Mesothelial cell of epicardium (in vitro differentiated cells): Measurements from ENCODE around the gene TRIP13. TPM values are rescaled to one million over a fixed set of nuclear protein-coding genes. Genes with fewer than 3 reads are reported as not detected.

Experiments used
- DNase-seq, 2 experiments: peaks; one replicate each; pipeline ENCODE4 v3.0.0; 2021; ENCODE audit warnings: low spot score in 2 of 2; ENCODE audit not compliant: unreplicated experiment in 2 of 2
- H3K27ac Mint-ChIP-seq: 2 replicates; pipeline ENCODE4 v1.8.0; 2021; ENCODE audit warnings: mixed read lengths
- H3K27me3 Mint-ChIP-seq: 2 replicates; pipeline ENCODE4 v1.8.0; 2021; ENCODE audit warnings: low read depth, mixed read lengths
- H3K36me3 Mint-ChIP-seq: 2 replicates; pipeline ENCODE4 v1.8.0; 2021; ENCODE audit warnings: mixed read lengths
- H3K4me1 Mint-ChIP-seq: 2 replicates; pipeline ENCODE4 v1.8.0; 2021; ENCODE audit warnings: mixed read lengths
- H3K4me3 Mint-ChIP-seq: 2 replicates; pipeline ENCODE4 v1.8.0; 2021; ENCODE audit warnings: mild to moderate bottlenecking, moderate library complexity, mixed read lengths
- H3K9me3 Mint-ChIP-seq: 2 replicates; pipeline ENCODE4 v1.8.0; 2021; ENCODE audit warnings: mixed read lengths
- CTCF ChIP-seq: fragments of 200-600 bp; sonication (generic); IDR thresholded peaks from one replicate; pipeline ENCODE4 v1.5.0; 2021; ENCODE audit warnings: antibody characterized with exemption; ENCODE audit not compliant: unreplicated experiment
- total RNA-seq: library from RNA; stranded (reverse); gene quantifications from 3 replicates; pipeline ENCODE4 v1.2.1, GENCODE V29; 2021

The TRIP13 gene
- total RNA-seq, 1 donor from 2014 or later: 9.9 TPM

GRCh38 chr5:861442-862366 lies 31.0 kb upstream of the TRIP13 start:
- Mint-ChIP-seq H3K4me1 (no peaks in the 10 kb centered on the region), H3K27ac (no peak overlapping the region), H3K4me3 (no peak overlapping the region), H3K27me3 (no peaks in the 10 kb centered on the region), H3K36me3 (peaks cover 10% of the 10 kb centered on the region), H3K9me3 (no peaks in the 10 kb centered on the region)
- TF ChIP-seq CTCF: no peak
- DNase-seq: no peak

- no peaks in the 10 kb centered on the region for H3K9me3 Mint-ChIP-seq
- H3K36me3 Mint-ChIP-seq: peaks cover 15% of the 10 kb centered on the region
- no peaks in the 10 kb centered on the region for H3K27me3 Mint-ChIP-seq
- no peaks in the 10 kb centered on the region for H3K4me1 Mint-ChIP-seq
- no peak overlapping the region for H3K27ac Mint-ChIP-seq
- no peak for TF ChIP-seq CTCF
- DNase-seq: no peak
- H3K4me3 Mint-ChIP-seq: no peak overlapping the region
Observed at GRCh38 chr5:862367-863243, 30.1 kb upstream of the TRIP13 start.

- peaks cover 21% of the 10 kb centered on the region for H3K36me3 Mint-ChIP-seq
Observed at GRCh38 chr5:863244-863805, 29.4 kb upstream of the TRIP13 start.

GRCh38 chr5:864492-865167 lies 28.1 kb upstream of the TRIP13 start:
- DNase-seq: no peak
- Mint-ChIP-seq H3K27me3 (no peaks in the 10 kb centered on the region), H3K4me3 (no peak overlapping the region), H3K27ac (no peak overlapping the region), H3K4me1 (no peaks in the 10 kb centered on the region), H3K36me3 (peaks cover 29% of the 10 kb centered on the region), H3K9me3 (no peaks in the 10 kb centered on the region)
- no peak for TF ChIP-seq CTCF

More at GRCh38 chr5:863244-863805, 29.4 kb upstream of the TRIP13 start:
- DNase-seq: no peak
- no peaks in the 10 kb centered on the region for H3K4me1 Mint-ChIP-seq
- no peaks in the 10 kb centered on the region for H3K9me3 Mint-ChIP-seq
- H3K4me3 Mint-ChIP-seq: no peak overlapping the region
- H3K27ac Mint-ChIP-seq: no peak overlapping the region
- no peak for TF ChIP-seq CTCF
- H3K27me3 Mint-ChIP-seq: no peaks in the 10 kb centered on the region

- no peak for TF ChIP-seq CTCF
- H3K4me1 Mint-ChIP-seq: no peaks in the 10 kb centered on the region
- H3K4me3 Mint-ChIP-seq: no peak overlapping the region
- no peaks in the 10 kb centered on the region for H3K27me3 Mint-ChIP-seq
- peaks cover 34% of the 10 kb centered on the region for H3K36me3 Mint-ChIP-seq
- H3K27ac Mint-ChIP-seq: no peak overlapping the region
- DNase-seq: no peak
- H3K9me3 Mint-ChIP-seq: no peaks in the 10 kb centered on the region
Observed at GRCh38 chr5:865168-865521, 27.5 kb upstream of the TRIP13 start.
